B cell (primary cell): ENCODE measurements around the gene THSD4.

ENCODE experiments used
- EZH2 ChIP-seq: IDR thresholded peaks from 2 replicates; pipeline ENCODE4 v1.6.1; 2012; ENCODE audit warnings: borderline replicate concordance, low read depth, mild to moderate bottlenecking, moderate library complexity, low read length; ENCODE audit not compliant: insufficient read depth, poor library complexity, severe bottlenecking
- TF ChIP-seq, protein P1 (sequence below): fragments of 200-600 bp; IDR thresholded peaks from one replicate; pipeline ENCODE4 v1.8.0; 2022; ENCODE audit warnings: antibody characterized with exemption, mild to moderate bottlenecking

DNA sequence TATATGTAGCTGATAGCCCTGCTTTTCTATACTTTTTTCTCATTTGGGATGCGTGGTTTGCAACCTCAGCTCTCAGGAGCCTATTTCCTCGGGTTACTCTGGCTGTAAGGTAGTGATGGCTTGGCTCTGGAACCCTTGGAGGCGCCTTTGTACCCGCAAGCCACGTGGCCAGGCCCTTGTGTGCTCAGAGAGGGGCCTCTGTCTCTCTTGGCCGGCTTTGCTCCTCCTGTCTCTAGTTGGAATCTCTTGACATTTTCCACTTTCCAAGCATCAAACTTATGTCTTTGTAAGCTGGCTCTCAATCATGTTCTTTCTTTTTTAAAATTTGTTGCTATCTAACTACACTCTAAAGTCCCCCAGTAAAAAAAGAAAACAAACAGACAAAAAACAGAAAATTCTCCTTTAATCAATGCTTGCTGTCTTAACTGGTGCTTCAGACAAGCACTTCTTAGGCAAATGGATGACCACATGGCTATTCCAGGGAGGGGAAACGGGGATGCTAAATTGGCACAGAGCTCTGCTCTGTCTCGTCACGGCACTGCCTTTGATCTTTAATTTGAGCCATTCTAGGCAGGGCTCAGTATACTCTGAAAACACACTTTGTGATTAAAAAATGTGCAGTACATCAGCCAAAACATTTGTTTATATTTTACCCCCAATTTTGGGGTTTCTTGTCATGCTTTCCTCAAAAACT is 514.7 kb downstream of the THSD4 start:
- no peak for TF ChIP-seq EZH2
- TF ChIP-seq, protein P1, sequence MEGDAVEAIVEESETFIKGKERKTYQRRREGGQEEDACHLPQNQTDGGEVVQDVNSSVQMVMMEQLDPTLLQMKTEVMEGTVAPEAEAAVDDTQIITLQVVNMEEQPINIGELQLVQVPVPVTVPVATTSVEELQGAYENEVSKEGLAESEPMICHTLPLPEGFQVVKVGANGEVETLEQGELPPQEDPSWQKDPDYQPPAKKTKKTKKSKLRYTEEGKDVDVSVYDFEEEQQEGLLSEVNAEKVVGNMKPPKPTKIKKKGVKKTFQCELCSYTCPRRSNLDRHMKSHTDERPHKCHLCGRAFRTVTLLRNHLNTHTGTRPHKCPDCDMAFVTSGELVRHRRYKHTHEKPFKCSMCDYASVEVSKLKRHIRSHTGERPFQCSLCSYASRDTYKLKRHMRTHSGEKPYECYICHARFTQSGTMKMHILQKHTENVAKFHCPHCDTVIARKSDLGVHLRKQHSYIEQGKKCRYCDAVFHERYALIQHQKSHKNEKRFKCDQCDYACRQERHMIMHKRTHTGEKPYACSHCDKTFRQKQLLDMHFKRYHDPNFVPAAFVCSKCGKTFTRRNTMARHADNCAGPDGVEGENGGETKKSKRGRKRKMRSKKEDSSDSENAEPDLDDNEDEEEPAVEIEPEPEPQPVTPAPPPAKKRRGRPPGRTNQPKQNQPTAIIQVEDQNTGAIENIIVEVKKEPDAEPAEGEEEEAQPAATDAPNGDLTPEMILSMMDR: no peak
